ENCODE measurements around the gene ST6GALNAC4.

- no peak for TF ChIP-seq CTCF (conservative IDR thresholded peaks at IDR 0.05)
- TF ChIP-seq ZFX (IDR thresholded peaks at IDR 0.05) = no peak
Measured at GRCh38 chr9:127878001-127878651, 38.7 kb downstream of the ST6GALNAC4 start.
